ENCODE measurements around the gene ZRANB2. TPM values are rescaled to one million over a fixed set of nuclear protein-coding genes. Genes with fewer than 3 reads are reported as not detected.

ZRANB2 gene
- total and polyA plus RNA-seq, 2 of the 4 experiments (the other 2 are of a cell fraction), result 23.7 to 67.2 TPM

- in situ Hi-C loops (cut with MboI; ENCODE audit: low sequenced_read_pairs), result loop anchor here (5.0 kb wide), 2 partner anchors 361 to 521 kb away; no protein-coding TSS in a partner anchor
- Histone ChIP-seq H2AFZ (replicated peaks; ENCODE audit: low read length, poor library complexity) (peak within 1 kb of the TSS; percentile 88), H2AK9ac (replicated peaks; ENCODE audit: low read depth, low read length, poor library complexity) (no peak within 1 kb of the TSS), H4K91ac (ENCODE audit: insufficient read depth, low read depth, low read length) (no peak within 1 kb of the TSS), H3K4me2 (ENCODE audit: low read depth, low read length) (peak within 1 kb of the TSS; percentile 82), H3K4ac (ENCODE audit: low read depth, low read length) (no peak within 1 kb of the TSS), H3K4me1 (ENCODE audit: control insufficient read depth, insufficient read depth, low read length) (peaks cover 3% of the 10 kb centered on the region; the same call in 1 of the 2 replicates), H3K18ac (ENCODE audit: low read depth, low read length) (no peak within 1 kb of the TSS), H3K4me3 (ENCODE audit: insufficient read depth, low read depth, low read length) (peak within 1 kb of the TSS; percentile 37), H2AK5ac (ENCODE audit: low read depth, low read length) (no peak within 1 kb of the TSS), H3K79me1 (ENCODE audit: low read depth in 1 of 2, low read length in 2 of 2) (no peaks in the 10 kb centered on the region), H4K8ac (ENCODE audit: low read depth in 2 of 2, low read length in 2 of 2) (no peak within 1 kb of the TSS), H4K20me1 (ENCODE audit: insufficient read depth, low read length) (no peaks in the 10 kb centered on the region), H3K23ac (ENCODE audit: low read depth, low read length) (peak within 1 kb of the TSS; percentile 31), H3K14ac (replicated peaks; ENCODE audit: low read depth, low read length) (no peak within 1 kb of the TSS), H3K9me3 (ENCODE audit: control insufficient read depth, insufficient read depth, low read length) (no peaks in the 10 kb centered on the region; the same call in 1 of the 2 replicates), H3K27ac (ENCODE audit: insufficient read depth, low read length) (no peak within 1 kb of the TSS), H3K27me3 (ENCODE audit: control insufficient read depth, insufficient read depth, low read length) (peaks cover 38% of the 10 kb centered on the region), H2BK15ac (ENCODE audit: low read depth, low read length) (no peak within 1 kb of the TSS), H2BK20ac (ENCODE audit: low read depth, low read length) (no peak within 1 kb of the TSS), H3K9me1 (ENCODE audit: insufficient read depth, low read length) (0 out of 2 replicates have a peak, but pooled peaks cover under 1% of the 10 kb centered on the region), H3K9ac (ENCODE audit: low read depth, low read length) (no peak within 1 kb of the TSS), H4K5ac (ENCODE audit: low read depth, low read length) (no peak within 1 kb of the TSS), H2BK5ac (ENCODE audit: low read depth, low read length, poor library complexity, severe bottlenecking) (no peak within 1 kb of the TSS), H3K56ac (ENCODE audit: extremely low read depth, insufficient read depth, low read length) (no peak within 1 kb of the TSS), H2BK120ac (ENCODE audit: low read depth, low read length) (no peak within 1 kb of the TSS), H3K36me3 (ENCODE audit: control insufficient read depth, insufficient read depth, low read length) (no peaks in the 10 kb centered on the region)
- dilution Hi-C loops (cut with HindIII; ENCODE audit: low sequenced_read_pairs, unreplicated experiment), result no loop called here
- 2% methylated on average over 28 of the region's 56 CpGs; no CpG with 5 or more reads in 1 of the 2 experiments for WGBS, 2 experiments (ENCODE audit: extremely low coverage in 2 of 2, insufficient read length in 1 of 2)
- no TSS peak for BruUV-seq (replicated peaks)
- DNase-seq, result no peak
- peak; percentile 63 for ATAC-seq (ENCODE audit: low read depth)
- ChIA-PET POLR2A (ENCODE audit: unreplicated experiment) (no interaction called here), CTCF (no interaction called here)
- intact Hi-C loops (cut with micrococcal nuclease), result no loop called here
- TF ChIP-seq CEBPB (IDR thresholded peaks at IDR 0.05; ENCODE audit: low read depth, low read length) (no peak), MAFK (IDR thresholded peaks at IDR 0.05; ENCODE audit: low read depth, low read length) (no peak), RAD21 (IDR thresholded peaks at IDR 0.05; ENCODE audit: low read length) (no peak), NFE2L2 (IDR thresholded peaks at IDR 0.05; ENCODE audit: low read depth, low read length) (no peak), RFX5 (IDR thresholded peaks at IDR 0.05; ENCODE audit: low read depth, low read length) (no peak), SMC3 (IDR thresholded peaks at IDR 0.05; ENCODE audit: low read depth, low read length) (no peak), RCOR1 (IDR thresholded peaks at IDR 0.05; ENCODE audit: insufficient replicate concordance, low read length) (no peak), MAZ (IDR thresholded peaks at IDR 0.05; ENCODE audit: borderline replicate concordance, low read depth, low read length) (no peak), POLR2A (IDR thresholded peaks at IDR 0.05; ENCODE audit: low read depth, low read length) (no peak), BHLHE40 (IDR thresholded peaks at IDR 0.05; ENCODE audit: low read depth, low read length) (no peak), CHD1 (IDR thresholded peaks at IDR 0.05; ENCODE audit: low read depth, low read length) (no peak), ELK1 (IDR thresholded peaks at IDR 0.05; ENCODE audit: borderline replicate concordance, low read depth, low read length) (no peak)
- TF ChIP-seq, protein P1, sequence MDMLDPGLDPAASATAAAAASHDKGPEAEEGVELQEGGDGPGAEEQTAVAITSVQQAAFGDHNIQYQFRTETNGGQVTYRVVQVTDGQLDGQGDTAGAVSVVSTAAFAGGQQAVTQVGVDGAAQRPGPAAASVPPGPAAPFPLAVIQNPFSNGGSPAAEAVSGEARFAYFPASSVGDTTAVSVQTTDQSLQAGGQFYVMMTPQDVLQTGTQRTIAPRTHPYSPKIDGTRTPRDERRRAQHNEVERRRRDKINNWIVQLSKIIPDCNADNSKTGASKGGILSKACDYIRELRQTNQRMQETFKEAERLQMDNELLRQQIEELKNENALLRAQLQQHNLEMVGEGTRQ (IDR thresholded peaks at IDR 0.05; ENCODE audit: low read depth, low read length), result no peak
- TF ChIP-seq, protein P2, sequence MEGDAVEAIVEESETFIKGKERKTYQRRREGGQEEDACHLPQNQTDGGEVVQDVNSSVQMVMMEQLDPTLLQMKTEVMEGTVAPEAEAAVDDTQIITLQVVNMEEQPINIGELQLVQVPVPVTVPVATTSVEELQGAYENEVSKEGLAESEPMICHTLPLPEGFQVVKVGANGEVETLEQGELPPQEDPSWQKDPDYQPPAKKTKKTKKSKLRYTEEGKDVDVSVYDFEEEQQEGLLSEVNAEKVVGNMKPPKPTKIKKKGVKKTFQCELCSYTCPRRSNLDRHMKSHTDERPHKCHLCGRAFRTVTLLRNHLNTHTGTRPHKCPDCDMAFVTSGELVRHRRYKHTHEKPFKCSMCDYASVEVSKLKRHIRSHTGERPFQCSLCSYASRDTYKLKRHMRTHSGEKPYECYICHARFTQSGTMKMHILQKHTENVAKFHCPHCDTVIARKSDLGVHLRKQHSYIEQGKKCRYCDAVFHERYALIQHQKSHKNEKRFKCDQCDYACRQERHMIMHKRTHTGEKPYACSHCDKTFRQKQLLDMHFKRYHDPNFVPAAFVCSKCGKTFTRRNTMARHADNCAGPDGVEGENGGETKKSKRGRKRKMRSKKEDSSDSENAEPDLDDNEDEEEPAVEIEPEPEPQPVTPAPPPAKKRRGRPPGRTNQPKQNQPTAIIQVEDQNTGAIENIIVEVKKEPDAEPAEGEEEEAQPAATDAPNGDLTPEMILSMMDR (conservative IDR thresholded peaks at IDR 0.05; ENCODE audit: low read depth, low read length), result no peak
Measured at GRCh38 chr1:71047635-71048607, 32.9 kb downstream of the ZRANB2 start, which contains the start of gene PTGER3. Gene PTGER3 (minus strand): TSS chr1:71047816. CDS start chr1:71047577, 239 bp downstream.
